SK-N-SH (cell line): ENCODE results near the gene SNCAIP. TPM values are rescaled to one million over a fixed set of nuclear protein-coding genes. Genes with fewer than 3 reads are reported as not detected.

ENCODE experiments used
- CTCF ChIA-PET: fragments of 300-600, 350-600 bp; formaldehyde crosslinking; extraction: SDS; loops from one replicate; lab custom pipeline; 2021; lab: Yijun Ruan, JAX
- POLR2A ChIA-PET: fragments of 350-600 bp; sonication (Branson Sonifier 250); formaldehyde crosslinking; extraction: SDS; loops from one replicate; lab custom pipeline; 2020; ENCODE audit warnings: antibody characterized with exemption, inconsistent platforms; lab: Yijun Ruan, JAX
- DNase-seq: peaks from one replicate; pipeline ENCODE4 v3.0.0; 2012
- H2AFZ ChIP-seq: fragments of 200-600 bp; sonication (generic); 2 replicates; pipeline ENCODE4 v1.8.1; 2016; ENCODE audit warnings: antibody characterized with exemption, mild to moderate bottlenecking, low read depth
- H3F3A ChIP-seq: fragments of 200-600 bp; sonication (generic); replicated peaks from 2 replicates; pipeline ENCODE3; 2016; ENCODE audit warnings: antibody characterized with exemption, mild to moderate bottlenecking; ENCODE audit not compliant: insufficient read depth
- H3K27ac ChIP-seq, 2 experiments: fragments of 200-500 bp in 1 of 2; fragments of 200-600 bp in 1 of 2; sonication (Bioruptor generic) in 1 of 2; sonication (generic), shearing (Covaris generic) in 1 of 2; 2 replicates each; pipeline versions ENCODE4 v1.5.1 to v1.6.1; 2014 to 2016; ENCODE audit warnings: low read depth in 2 of 2, inconsistent platforms in 1 of 2, low read length in 1 of 2, mild to moderate bottlenecking in 1 of 2, mixed read lengths in 1 of 2
- H3K27me3 ChIP-seq: fragments of 200-600 bp; sonication (generic), shearing (Covaris generic); 2 replicates; pipeline ENCODE4 v1.6.1; 2016; ENCODE audit warnings: mixed run types; ENCODE audit not compliant: insufficient read depth
- H3K36me3 ChIP-seq, 2 experiments: fragments of 200-500 bp in 1 of 2; fragments of 200-600 bp in 1 of 2; sonication (Bioruptor generic) in 1 of 2; sonication (generic) in 1 of 2; replicated peaks in 1 of 2; 2 replicates each; pipeline versions ENCODE3 to v1.5.1; 2014 to 2016; ENCODE audit warnings: low read length in 1 of 2, mild to moderate bottlenecking in 1 of 2; ENCODE audit not compliant: insufficient read depth in 2 of 2, control insufficient read depth in 1 of 2
- H3K4me1 ChIP-seq, 2 experiments: fragments of 200-500 bp in 1 of 2; fragments of 200-600 bp in 1 of 2; sonication (Bioruptor generic) in 1 of 2; sonication (generic), shearing (Covaris generic) in 1 of 2; 2 replicates each; pipeline versions ENCODE4 v1.5.1 to v1.6.1; 2014 to 2016; ENCODE audit warnings: low read depth in 1 of 2, low read length in 1 of 2, mixed run types in 1 of 2; ENCODE audit not compliant: insufficient read depth in 2 of 2, control insufficient read depth in 1 of 2
- H3K4me2 ChIP-seq: fragments of 200-600 bp; sonication (generic), shearing (Covaris generic); 2 replicates; pipeline ENCODE4 v1.6.1; 2017; ENCODE audit warnings: mixed run types
- H3K4me3 ChIP-seq, 2 experiments: fragments of 200-500 bp in 1 of 2; fragments of 200-600 bp in 1 of 2; sonication (Bioruptor generic) in 1 of 2; sonication (generic), shearing (Covaris generic) in 1 of 2; 2 replicates each; pipeline versions ENCODE4 v1.5.1 to v1.8.1; 2014 to 2016; ENCODE audit warnings: low read depth in 2 of 2, inconsistent platforms in 1 of 2, low read length in 1 of 2, mild to moderate bottlenecking in 1 of 2, mixed read lengths in 1 of 2, moderate library complexity in 1 of 2
- H3K79me2 ChIP-seq: fragments of 200-600 bp; sonication (generic); 2 replicates; pipeline ENCODE4 v1.8.1; 2017; ENCODE audit warnings: mild to moderate bottlenecking; ENCODE audit not compliant: insufficient read depth
- H3K9ac ChIP-seq: fragments of 200-600 bp; sonication (generic); 2 replicates; pipeline ENCODE4 v1.6.1; 2017; ENCODE audit warnings: mixed run types
- H3K9me2 ChIP-seq: fragments of 200-600 bp; sonication (generic); 2 replicates; pipeline ENCODE4 v1.6.1; 2017; ENCODE audit warnings: mixed run types
- H3K9me3 ChIP-seq: fragments of 200-600 bp; sonication (generic); 2 replicates; pipeline ENCODE4 v1.6.1; 2017; ENCODE audit warnings: mixed run types, mild to moderate bottlenecking, moderate library complexity
- H4K20me1 ChIP-seq: fragments of 200-600 bp; sonication (generic); 2 replicates; pipeline ENCODE4 v1.6.1; 2017; ENCODE audit warnings: mild to moderate bottlenecking, mixed run types; ENCODE audit not compliant: insufficient read depth
- CHD2 ChIP-seq: fragments of 150-350 bp; IDR thresholded peaks from 2 replicates; pipeline ENCODE4 v1.6.1; 2018; ENCODE audit warnings: low read length; ENCODE audit not compliant: partially characterized antibody
- ELF1 ChIP-seq: IDR thresholded peaks from 2 replicates; pipeline ENCODE4 v1.4.0; 2012
- EZH2phosphoT487 ChIP-seq: fragments of 200-600 bp; sonication (generic); IDR thresholded peaks from 2 replicates; pipeline ENCODE4 v1.6.1; 2017; ENCODE audit warnings: low read depth, mixed run types, mild to moderate bottlenecking, antibody characterized with exemption, moderate library complexity, borderline replicate concordance
- FOXM1 ChIP-seq: IDR thresholded peaks from 2 replicates; pipeline ENCODE4 v1.4.0; 2012; ENCODE audit warnings: low read depth, mild to moderate bottlenecking
- GABPA ChIP-seq: IDR thresholded peaks from 2 replicates; pipeline ENCODE4 v1.4.0; 2012; ENCODE audit warnings: low read depth, mild to moderate bottlenecking
- JUND ChIP-seq: IDR thresholded peaks from 2 replicates; pipeline ENCODE4 v1.4.0; 2012
- MAX ChIP-seq: IDR thresholded peaks from 2 replicates; pipeline ENCODE4 v1.4.0; 2012; ENCODE audit warnings: low read depth
- NRF1 ChIP-seq: IDR thresholded peaks from 2 replicates; pipeline ENCODE4 v1.6.1; 2012; ENCODE audit warnings: low read depth, mild to moderate bottlenecking, low read length
- PBX3 ChIP-seq: IDR thresholded peaks from 2 replicates; pipeline ENCODE4; 2012
- POLR2AphosphoS5 ChIP-seq: IDR thresholded peaks from 2 replicates; pipeline ENCODE4 v1.6.1; 2012; ENCODE audit warnings: low read depth, low read length
- RCOR1 ChIP-seq: fragments of 150-350 bp; IDR thresholded peaks from 2 replicates; pipeline ENCODE4 v1.6.1; 2017; ENCODE audit warnings: antibody characterized with exemption, low read length
- REST ChIP-seq: IDR thresholded peaks from 2 replicates; pipeline ENCODE4 v1.6.1; 2012; ENCODE audit warnings: mild to moderate bottlenecking, low read depth, low read length, moderate library complexity
- SIN3A ChIP-seq: IDR thresholded peaks from 2 replicates; pipeline ENCODE4 v1.6.1; 2012; ENCODE audit warnings: low read depth, mild to moderate bottlenecking, low read length, moderate library complexity, borderline replicate concordance
- SMC3 ChIP-seq: IDR thresholded peaks from 2 replicates; pipeline ENCODE4 v1.6.1; 2012; ENCODE audit warnings: low read depth, low read length, improper control_type of control experiment
- TCF12 ChIP-seq: IDR thresholded peaks from 2 replicates; pipeline ENCODE4 v1.4.0; 2012
- TEAD4 ChIP-seq: IDR thresholded peaks from 2 replicates; pipeline ENCODE4 v1.4.0; 2012; ENCODE audit warnings: mild to moderate bottlenecking, borderline replicate concordance; ENCODE audit not compliant: insufficient read depth
- USF1 ChIP-seq: IDR thresholded peaks from 2 replicates; pipeline ENCODE4 v1.4.0; 2012; ENCODE audit warnings: low read depth, borderline replicate concordance
- ZBTB33 ChIP-seq: IDR thresholded peaks from 2 replicates; pipeline ENCODE4 v1.4.0; 2012; ENCODE audit warnings: low read depth, borderline replicate concordance
- WGBS: methylation state at CpG from one replicate; pipeline ENCODE4 v1.1.6; 2017; ENCODE audit warnings: low lambda C conversion rate; 5-methylcytosine and 5-hydroxymethylcytosine counted together
- polyA plus RNA-seq, 3 experiments: library from polyadenylated mRNA; depleted of rRNA; stranded (reverse); fragments of >200 nt; gene quantifications; 2 replicates each; pipeline ENCODE4 v1.2.3, GENCODE V29; 2012

The SNCAIP gene
- polyA plus RNA-seq, 1 of the 3 experiments (the other 2 are of a cell fraction) = not detected

- peaks cover 0 to 8% of the 10 kb centered on the region in 2 experiments; a peak in 2 of 4 replicates for H3K4me1 ChIP-seq
- no peaks in the 10 kb centered on the region for H4K20me1 ChIP-seq
- H3K9me3 ChIP-seq = no peaks in the 10 kb centered on the region
- H3K4me2 ChIP-seq = no peak overlapping the region
- H3K79me2 ChIP-seq = no peaks in the 10 kb centered on the region
- no peaks in the 10 kb centered on the region for H3K36me3 ChIP-seq
- H3K27me3 ChIP-seq = no peaks in the 10 kb centered on the region
- no peaks in the 10 kb centered on the region for H3F3A ChIP-seq
- POLR2A ChIA-PET = no interaction called here
- 40% methylated on average over 2 of the region's 2 CpGs for WGBS
- H3K27ac ChIP-seq = no peak overlapping the region; a peak in 1 of 4 replicates
- no peak overlapping the region for H2AFZ ChIP-seq
- H3K4me3 ChIP-seq = no peak overlapping the region
- no peak for TF ChIP-seq CHD2
- TF ChIP-seq ELF1 = no peak
- TF ChIP-seq TCF12 = no peak
- TF ChIP-seq GABPA = no peak
- no peak for TF ChIP-seq SIN3A
- no peak for TF ChIP-seq FOXM1
- no peak for TF ChIP-seq NRF1
- TF ChIP-seq SMC3 = no peak
- no peak for TF ChIP-seq REST
- TF ChIP-seq ZBTB33 = no peak
- TF ChIP-seq JUND = no peak
- no peak for TF ChIP-seq TEAD4
- TF ChIP-seq RCOR1 = no peak
- no peak for TF ChIP-seq USF1
- no peak for TF ChIP-seq PBX3
- TF ChIP-seq MAX = no peak
- TF ChIP-seq EZH2phosphoT487 = no peak
- no peak for TF ChIP-seq POLR2AphosphoS5
- CTCF ChIA-PET = interaction anchor here (1.0 kb wide), 1 partner anchor 58 kb away, joined by 4 read pairs; no protein-coding TSS in a partner anchor
- DNase-seq = no peak
- H3K9me2 ChIP-seq = no peaks in the 10 kb centered on the region
- H3K9ac ChIP-seq = no peak overlapping the region
Measured at GRCh38 chr5:122356855-122357254, 44.8 kb downstream of the SNCAIP start.
